RPMI7951 (cell line): ENCODE results near the gene PCDHA5. TPM values are rescaled to one million over a fixed set of nuclear protein-coding genes. Genes with fewer than 3 reads are reported as not detected.
"Not testable (repeated sequence)": the region's sequence is repeated elsewhere in the genome, so short reads cannot be mapped to it uniquely, and the experiment has no call there.

Experiments
- DNase-seq: peaks from one replicate; pipeline ENCODE4 v3.0.0-alpha.2; 2012; ENCODE audit warnings: low read depth
- total RNA-seq: library from RNA; depleted of rRNA; stranded (reverse); fragments of >200 nt; shearing (Covaris generic); gene quantifications from 2 replicates; pipeline ENCODE4 v1.2.3, GENCODE V29; 2014; rRNA removed

Gene PCDHA5
- 0.12 TPM in 1 of 2 replicates, not detected in the other for total RNA-seq

GRCh38 chr5:140821375-140822280 is at the start of gene PCDHA5:
Gene PCDHA5, plus strand, starts transcription at chr5:140821613.
- DNase-seq = peak; percentile 17

DNA sequence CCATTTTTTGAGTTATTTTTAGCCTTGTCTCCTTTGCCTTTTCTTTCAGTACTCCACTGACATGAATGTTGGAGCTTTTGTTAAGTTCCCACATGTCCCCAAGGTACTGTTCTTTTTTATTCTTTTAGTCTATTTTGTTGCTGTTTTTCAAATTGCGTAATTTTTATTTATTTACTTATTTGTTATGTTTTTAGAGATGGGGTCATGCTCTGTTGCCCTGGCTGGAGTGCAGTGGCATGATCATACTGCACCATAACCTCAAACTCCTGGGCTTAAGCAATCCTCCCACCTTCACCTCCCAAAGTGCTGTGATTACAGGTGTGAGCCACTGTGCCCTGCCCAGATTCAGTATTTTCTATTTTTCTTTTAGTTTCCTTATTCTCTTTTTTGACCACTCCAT is 40.9 kb upstream of the PCDHA5 start:
- DNase-seq = no peak

DNA sequence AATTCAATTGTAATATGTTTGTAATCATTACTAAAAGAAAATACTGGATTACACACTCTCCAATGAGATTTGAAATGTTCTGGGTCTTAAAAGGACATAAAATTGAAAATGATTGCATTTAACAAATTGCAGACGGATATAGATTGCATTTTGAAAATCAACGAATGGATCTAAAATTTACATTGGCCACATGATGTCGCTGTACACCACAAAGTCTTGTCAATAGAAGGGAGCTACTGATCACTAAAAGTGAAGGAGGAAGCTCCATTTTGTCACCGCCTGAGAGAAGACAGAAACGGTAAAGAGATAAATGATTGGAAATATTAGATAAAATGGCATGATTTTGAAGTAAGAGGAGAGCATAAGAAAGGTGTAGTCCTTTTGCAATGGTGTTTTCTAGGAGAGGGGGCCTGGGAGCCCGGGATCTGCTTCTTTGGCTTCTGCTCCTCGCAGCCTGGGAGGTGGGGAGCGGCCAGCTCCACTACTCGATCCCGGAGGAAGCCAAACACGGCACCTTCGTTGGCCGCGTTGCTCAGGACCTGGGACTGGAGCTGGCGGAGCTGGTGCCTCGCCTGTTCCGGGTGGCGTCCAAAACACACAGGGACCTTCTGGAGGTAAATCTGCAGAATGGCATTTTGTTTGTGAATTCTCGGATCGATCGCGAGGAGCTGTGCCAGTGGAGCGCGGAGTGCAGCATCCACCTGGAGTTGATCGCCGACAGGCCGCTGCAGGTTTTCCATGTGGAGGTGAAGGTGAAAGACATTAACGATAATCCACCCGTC is 35.3 kb upstream of the PCDHA5 start, which contains the start of gene PCDHA1:
PCDHA1 (plus strand) TSS at position 236 of the 782 bp plus-strand sequence.
- peak; percentile 8 for DNase-seq

DNA sequence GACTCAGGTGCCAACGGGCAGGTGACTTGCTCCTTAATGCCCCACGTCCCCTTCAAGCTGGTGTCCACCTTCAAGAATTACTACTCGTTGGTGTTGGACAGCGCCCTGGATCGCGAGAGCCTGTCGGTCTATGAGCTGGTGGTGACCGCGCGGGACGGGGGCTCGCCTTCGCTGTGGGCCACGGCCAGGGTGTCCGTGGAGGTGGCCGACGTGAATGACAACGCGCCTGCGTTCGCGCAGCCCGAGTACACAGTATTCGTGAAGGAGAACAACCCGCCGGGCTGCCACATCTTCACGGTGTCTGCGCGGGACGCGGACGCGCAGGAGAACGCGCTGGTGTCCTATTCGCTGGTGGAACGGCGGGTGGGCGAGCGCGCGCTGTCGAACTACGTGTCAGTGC is 34.0 kb upstream of the PCDHA5 start:
- not testable (repeated sequence) for DNase-seq

DNA sequence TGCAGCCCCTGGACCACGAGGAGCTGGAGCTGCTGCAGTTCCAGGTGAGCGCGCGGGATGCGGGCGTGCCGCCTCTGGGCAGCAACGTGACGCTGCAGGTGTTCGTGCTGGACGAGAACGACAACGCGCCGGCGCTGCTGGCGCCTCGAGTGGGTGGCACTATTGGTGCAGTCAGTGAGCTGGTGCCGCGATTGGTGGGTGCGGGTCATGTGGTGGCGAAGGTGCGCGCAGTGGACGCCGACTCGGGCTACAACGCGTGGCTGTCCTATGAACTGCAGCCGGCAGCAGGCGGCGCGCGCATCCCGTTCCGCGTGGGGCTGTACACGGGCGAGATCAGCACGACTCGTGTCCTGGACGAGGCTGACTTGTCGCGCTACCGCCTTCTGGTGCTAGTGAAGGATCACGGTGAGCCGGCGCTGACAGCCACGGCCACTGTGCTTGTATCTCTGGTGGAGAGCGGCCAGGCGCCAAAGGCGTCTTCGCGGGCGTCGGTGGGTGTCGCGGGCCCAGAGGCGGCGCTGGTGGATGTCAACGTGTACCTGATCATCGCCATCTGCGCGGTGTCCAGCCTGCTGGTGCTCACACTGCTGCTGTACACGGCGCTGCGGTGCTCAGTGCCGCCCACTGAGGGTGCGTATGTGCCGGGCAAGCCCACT is 33.4 kb upstream of the PCDHA5 start:
- DNase-seq = not testable (repeated sequence)

GRCh38 chr5:140791089-140791488 is 30.3 kb upstream of the PCDHA5 start:
- no peak for DNase-seq

GRCh38 chr5:140794595-140795258 is 26.7 kb upstream of the PCDHA5 start, which contains the start of gene PCDHA2:
Gene PCDHA2, plus strand, starts transcription at chr5:140794852.
- DNase-seq = no peak

- DNase-seq = no peak
These were observed 26.2 kb upstream of the PCDHA5 start for GRCh38 chr5:140795259-140795641.

- DNase-seq = not testable (repeated sequence)
These were observed 25.2 kb upstream of the PCDHA5 start for GRCh38 chr5:140796072-140796717.

GRCh38 chr5:140796718-140797095 is 24.7 kb upstream of the PCDHA5 start:
- DNase-seq = no peak

DNA sequence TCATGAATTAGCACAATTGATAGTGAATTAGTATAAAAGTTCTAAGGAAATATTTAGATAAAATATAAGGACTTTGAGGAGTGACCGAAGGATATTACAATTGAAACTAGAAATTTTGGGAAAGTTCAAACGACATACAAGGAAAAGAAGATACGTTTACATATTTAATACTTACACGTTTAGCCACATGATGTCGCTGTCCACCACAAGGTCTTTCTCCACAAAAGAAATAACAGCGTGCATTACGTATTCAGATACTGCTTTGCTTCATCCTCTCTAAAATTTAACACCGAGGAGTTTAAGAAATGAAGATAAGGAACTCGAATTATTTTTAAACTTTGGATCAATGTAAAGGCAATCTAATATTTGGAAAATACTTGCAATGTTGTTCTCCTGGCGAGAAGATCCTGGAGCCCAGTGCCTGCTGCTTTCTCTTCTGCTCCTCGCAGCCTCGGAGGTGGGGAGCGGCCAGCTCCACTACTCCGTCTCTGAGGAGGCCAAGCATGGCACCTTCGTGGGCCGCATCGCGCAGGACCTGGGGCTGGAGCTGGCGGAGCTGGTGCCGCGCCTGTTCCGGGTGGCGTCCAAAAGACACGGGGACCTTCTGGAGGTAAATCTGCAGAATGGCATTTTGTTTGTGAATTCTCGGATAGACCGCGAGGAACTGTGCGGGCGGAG is 20.5 kb upstream of the PCDHA5 start, which contains the start of gene PCDHA3:
PCDHA3 (plus strand) TSS at position 242 of the 678 bp plus-strand sequence.
- DNase-seq = peak; percentile 15

- DNase-seq = no peak
These were observed 19.9 kb upstream of the PCDHA5 start for GRCh38 chr5:140801494-140801841.

DNA sequence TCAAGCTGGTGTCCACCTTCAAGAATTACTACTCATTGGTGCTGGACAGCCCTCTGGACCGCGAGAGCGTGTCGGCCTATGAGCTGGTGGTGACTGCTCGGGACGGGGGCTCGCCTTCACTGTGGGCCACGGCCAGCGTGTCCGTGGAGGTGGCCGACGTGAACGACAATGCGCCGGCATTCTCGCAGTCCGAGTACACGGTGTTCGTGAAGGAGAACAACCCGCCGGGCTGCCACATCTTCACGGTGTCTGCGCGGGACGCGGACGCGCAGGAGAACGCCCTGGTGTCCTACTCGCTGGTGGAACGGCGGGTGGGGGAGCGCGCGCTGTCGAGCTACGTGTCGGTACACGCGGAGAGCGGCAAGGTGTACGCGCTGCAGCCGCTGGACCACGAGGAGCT is 19.0 kb upstream of the PCDHA5 start:
- DNase-seq = not testable (repeated sequence)

DNA sequence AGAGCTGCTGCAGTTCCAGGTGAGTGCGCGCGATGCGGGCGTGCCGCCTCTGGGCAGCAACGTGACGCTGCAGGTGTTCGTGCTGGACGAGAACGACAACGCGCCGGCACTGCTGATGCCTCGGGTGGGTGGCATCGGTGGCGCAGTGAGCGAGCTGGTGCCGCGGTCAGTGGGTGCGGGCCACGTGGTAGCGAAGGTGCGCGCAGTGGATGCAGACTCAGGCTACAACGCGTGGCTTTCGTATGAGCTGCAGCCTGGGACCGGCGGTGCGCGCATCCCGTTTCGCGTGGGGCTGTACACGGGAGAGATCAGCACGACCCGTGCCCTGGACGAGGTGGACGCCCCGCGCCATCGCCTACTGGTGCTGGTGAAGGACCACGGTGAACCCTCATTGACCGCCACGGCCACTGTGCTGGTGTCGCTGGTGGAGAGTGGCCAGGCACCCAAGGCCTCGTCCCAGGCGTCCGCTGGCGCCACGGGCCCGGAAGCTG is 18.6 kb upstream of the PCDHA5 start:
- DNase-seq = no peak

DNA sequence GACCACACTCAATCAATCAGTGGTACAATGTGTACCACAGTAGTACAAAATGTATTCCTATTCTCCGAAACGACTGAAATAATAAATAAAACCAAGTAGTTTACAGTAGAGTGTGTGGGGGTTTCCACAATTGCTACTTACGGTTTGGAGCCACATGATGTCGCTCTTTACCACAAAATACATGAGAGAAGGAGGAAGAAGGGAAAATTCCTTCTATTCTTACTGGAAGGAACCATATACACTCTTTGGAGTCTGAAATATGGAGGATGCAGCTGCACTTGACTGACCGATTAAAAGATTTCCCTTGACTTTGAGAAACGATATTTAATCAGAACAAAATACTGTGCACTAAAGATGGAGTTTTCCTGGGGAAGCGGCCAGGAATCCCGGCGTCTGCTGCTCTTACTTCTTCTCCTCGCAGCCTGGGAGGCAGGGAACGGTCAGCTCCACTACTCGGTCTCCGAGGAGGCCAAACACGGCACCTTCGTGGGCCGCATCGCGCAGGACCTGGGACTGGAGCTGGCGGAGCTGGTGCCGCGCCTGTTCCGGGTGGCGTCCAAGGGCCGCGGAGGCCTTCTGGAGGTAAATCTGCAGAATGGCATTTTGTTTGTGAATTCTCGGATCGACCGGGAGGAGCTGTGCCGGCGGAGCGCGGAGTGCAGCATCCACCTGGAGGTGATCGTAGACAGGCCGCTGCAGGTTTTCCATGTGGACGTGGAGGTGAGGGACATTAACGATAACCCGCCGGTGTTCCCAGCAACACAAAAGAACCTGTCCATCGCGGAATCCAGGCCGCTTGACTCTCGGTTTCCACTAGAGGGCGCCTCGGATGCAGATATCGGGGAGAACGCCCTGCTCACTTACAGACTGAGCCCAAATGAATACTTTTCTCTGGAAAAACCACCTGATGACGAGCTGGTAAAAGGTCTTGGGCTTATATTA is 14.3 kb upstream of the PCDHA5 start, which contains the start of gene PCDHA4:
PCDHA4 (plus strand) TSS at position 235 of the 942 bp plus-strand sequence.
- DNase-seq = peak; percentile 7

GRCh38 chr5:140808241-140808888 is 13.0 kb upstream of the PCDHA5 start:
- not testable (repeated sequence) for DNase-seq

- no peak for DNase-seq
These were observed 12.5 kb upstream of the PCDHA5 start for GRCh38 chr5:140808889-140809291.

DNA sequence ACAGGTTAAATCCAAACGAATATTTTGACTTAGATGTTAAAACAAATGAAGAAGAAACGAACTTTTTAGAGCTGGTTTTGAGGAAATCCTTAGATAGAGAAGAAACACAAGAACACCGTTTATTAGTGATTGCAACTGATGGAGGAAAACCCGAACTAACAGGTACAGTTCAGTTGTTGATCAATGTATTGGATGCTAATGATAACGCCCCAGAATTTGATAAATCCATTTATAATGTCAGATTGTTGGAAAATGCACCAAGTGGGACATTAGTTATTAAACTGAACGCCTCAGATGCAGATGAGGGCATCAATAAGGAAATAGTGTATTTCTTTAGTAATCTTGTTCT is 842 bp downstream of the PCDHA5 start:
- no peak for DNase-seq
